ENCODE results near the gene LAMB3.

The LAMB3 gene

DNA sequence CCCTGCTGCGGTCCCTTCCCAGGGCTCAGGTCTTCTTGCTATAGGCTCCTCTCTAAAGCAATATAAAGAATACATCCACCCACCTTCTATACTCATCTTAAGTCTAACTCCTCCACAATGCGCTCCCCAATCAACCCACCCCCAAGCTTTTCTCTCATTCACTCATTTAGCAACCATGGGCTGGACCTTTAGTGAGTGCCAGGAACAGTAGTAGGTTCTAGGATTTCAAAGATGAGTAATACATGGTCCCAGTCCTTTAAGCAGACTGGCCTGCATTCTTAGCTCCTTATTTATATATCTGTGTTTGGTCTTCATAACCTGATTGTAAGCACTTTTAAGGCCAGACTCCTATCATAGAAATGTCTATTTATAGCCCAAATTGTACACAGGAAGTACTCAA, 62.8 kb downstream of the LAMB3 start:
- Histone ChIP-seq H3F3A (ENCODE audit: insufficient read depth) (no peaks in the 10 kb centered on the region), H3K36me3 (ENCODE audit: low read length) (no peaks in the 10 kb centered on the region), H3K79me2 (ENCODE audit: insufficient read depth, low read length) (no peaks in the 10 kb centered on the region), H4K20me1 (ENCODE audit: low read depth, low read length) (no peaks in the 10 kb centered on the region), H3K27ac (ENCODE audit: low read depth, low read length) (no peak overlapping the region), H3K4me3 (ENCODE audit: insufficient read depth, low read length, poor library complexity, severe bottlenecking) (no peak overlapping the region), H3K9ac (ENCODE audit: low read length) (no peak overlapping the region), H3K27me3 (ENCODE audit: low read length) (no peaks in the 10 kb centered on the region), H2AFZ (ENCODE audit: low read depth, low read length, severe bottlenecking) (no peak overlapping the region), H3K9me3 (ENCODE audit: insufficient read depth, low read length) (no peaks in the 10 kb centered on the region), H3K4me2 (ENCODE audit: low read depth, low read length, poor library complexity, severe bottlenecking) (no peak overlapping the region), H3K9me2 (replicated peaks; ENCODE audit: insufficient read depth, low read length) (no peaks in the 10 kb centered on the region)
- TF ChIP-seq, protein P1, sequence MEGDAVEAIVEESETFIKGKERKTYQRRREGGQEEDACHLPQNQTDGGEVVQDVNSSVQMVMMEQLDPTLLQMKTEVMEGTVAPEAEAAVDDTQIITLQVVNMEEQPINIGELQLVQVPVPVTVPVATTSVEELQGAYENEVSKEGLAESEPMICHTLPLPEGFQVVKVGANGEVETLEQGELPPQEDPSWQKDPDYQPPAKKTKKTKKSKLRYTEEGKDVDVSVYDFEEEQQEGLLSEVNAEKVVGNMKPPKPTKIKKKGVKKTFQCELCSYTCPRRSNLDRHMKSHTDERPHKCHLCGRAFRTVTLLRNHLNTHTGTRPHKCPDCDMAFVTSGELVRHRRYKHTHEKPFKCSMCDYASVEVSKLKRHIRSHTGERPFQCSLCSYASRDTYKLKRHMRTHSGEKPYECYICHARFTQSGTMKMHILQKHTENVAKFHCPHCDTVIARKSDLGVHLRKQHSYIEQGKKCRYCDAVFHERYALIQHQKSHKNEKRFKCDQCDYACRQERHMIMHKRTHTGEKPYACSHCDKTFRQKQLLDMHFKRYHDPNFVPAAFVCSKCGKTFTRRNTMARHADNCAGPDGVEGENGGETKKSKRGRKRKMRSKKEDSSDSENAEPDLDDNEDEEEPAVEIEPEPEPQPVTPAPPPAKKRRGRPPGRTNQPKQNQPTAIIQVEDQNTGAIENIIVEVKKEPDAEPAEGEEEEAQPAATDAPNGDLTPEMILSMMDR (IDR thresholded peaks at IDR 0.05; ENCODE audit: insufficient read depth, low read length, poor library complexity, severe bottlenecking): no peak
- TF ChIP-seq EZH2phosphoT487 (conservative IDR thresholded peaks at IDR 0.05; ENCODE audit: low read length): no peak

DNA sequence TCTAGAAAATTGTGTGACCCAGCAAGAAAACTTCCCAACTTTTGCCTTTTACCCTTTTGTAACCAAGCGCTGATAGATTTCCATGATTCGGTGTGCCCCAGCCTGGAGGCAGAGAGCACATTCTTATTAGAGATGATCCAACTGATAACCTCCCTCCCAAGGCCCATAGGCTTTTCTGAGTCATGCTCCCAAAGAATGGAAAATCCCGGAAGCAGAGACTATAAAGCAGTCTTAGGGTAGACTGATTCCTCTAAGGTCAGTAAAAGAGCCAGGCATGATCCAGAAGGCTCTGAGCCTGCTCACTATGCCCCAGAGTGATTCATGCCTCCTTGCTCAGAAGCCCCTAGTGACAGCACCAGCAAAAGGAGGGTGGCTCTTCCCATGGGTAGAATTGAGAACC, 64.4 kb downstream of the LAMB3 start:
- no peaks in the 10 kb centered on the region for H3K9me2 ChIP-seq (replicated peaks; ENCODE audit: insufficient read depth, low read length)
- H3K9me3 ChIP-seq (ENCODE audit: insufficient read depth, low read length): no peaks in the 10 kb centered on the region
- H4K20me1 ChIP-seq (ENCODE audit: low read depth, low read length): no peaks in the 10 kb centered on the region
- no peak overlapping the region for H3K9ac ChIP-seq (ENCODE audit: low read length)
- no peaks in the 10 kb centered on the region for H3K36me3 ChIP-seq (ENCODE audit: low read length)
- no peaks in the 10 kb centered on the region for H3F3A ChIP-seq (ENCODE audit: insufficient read depth)
- H3K27ac ChIP-seq (ENCODE audit: low read depth, low read length): no peak overlapping the region
- H3K4me3 ChIP-seq (ENCODE audit: insufficient read depth, low read length, poor library complexity, severe bottlenecking): no peak overlapping the region
- H2AFZ ChIP-seq (ENCODE audit: low read depth, low read length, severe bottlenecking): no peak overlapping the region
- no peak overlapping the region for H3K4me2 ChIP-seq (ENCODE audit: low read depth, low read length, poor library complexity, severe bottlenecking)
- no peaks in the 10 kb centered on the region for H3K27me3 ChIP-seq (ENCODE audit: low read length)
- no peaks in the 10 kb centered on the region for H3K79me2 ChIP-seq (ENCODE audit: insufficient read depth, low read length)
- TF ChIP-seq EZH2phosphoT487 (conservative IDR thresholded peaks at IDR 0.05; ENCODE audit: low read length): no peak
- TF ChIP-seq, protein P1 (IDR thresholded peaks at IDR 0.05; ENCODE audit: insufficient read depth, low read length, poor library complexity, severe bottlenecking): no peak

DNA sequence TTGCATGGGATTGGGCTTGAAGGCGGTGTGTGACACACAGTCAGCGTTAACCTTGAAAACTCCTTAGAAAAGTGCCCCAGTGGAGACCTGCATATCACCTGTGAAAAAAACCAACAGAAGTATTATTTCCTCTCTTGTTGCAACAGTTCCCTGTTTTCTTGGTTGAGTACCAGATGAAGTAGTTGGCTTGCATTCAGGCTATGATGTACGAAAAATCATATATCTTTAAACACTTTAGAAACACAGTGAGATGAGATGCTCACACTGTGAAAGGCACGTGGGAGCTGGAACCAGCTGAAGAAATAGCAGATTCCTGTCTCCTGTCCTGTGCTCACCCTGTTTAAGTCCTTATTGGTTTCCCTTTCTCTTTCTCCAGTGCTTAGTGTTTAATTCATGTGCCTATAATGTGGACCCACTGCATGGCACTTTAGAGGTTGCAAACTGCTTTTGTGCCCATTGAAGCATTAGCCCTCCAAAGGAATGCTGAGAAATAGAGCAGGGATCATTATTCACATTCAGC, 65.9 kb downstream of the LAMB3 start:
- H3K27me3 ChIP-seq (ENCODE audit: low read length): no peaks in the 10 kb centered on the region
- no peak overlapping the region for H3K9ac ChIP-seq (ENCODE audit: low read length)
- H3K27ac ChIP-seq (ENCODE audit: low read depth, low read length): no peak overlapping the region
- no peaks in the 10 kb centered on the region for H3F3A ChIP-seq (ENCODE audit: insufficient read depth)
- H3K4me2 ChIP-seq (ENCODE audit: low read depth, low read length, poor library complexity, severe bottlenecking): no peak overlapping the region
- H3K9me2 ChIP-seq (replicated peaks; ENCODE audit: insufficient read depth, low read length): no peaks in the 10 kb centered on the region
- no peaks in the 10 kb centered on the region for H3K36me3 ChIP-seq (ENCODE audit: low read length)
- TF ChIP-seq, protein P1 (IDR thresholded peaks at IDR 0.05; ENCODE audit: insufficient read depth, low read length, poor library complexity, severe bottlenecking): no peak
- no peak for TF ChIP-seq EZH2phosphoT487 (conservative IDR thresholded peaks at IDR 0.05; ENCODE audit: low read length)
- H3K4me3 ChIP-seq (ENCODE audit: insufficient read depth, low read length, poor library complexity, severe bottlenecking): no peak overlapping the region
- no peaks in the 10 kb centered on the region for H4K20me1 ChIP-seq (ENCODE audit: low read depth, low read length)
- no peaks in the 10 kb centered on the region for H3K79me2 ChIP-seq (ENCODE audit: insufficient read depth, low read length)
- H3K9me3 ChIP-seq (ENCODE audit: insufficient read depth, low read length): no peaks in the 10 kb centered on the region
- H2AFZ ChIP-seq (ENCODE audit: low read depth, low read length, severe bottlenecking): no peak overlapping the region

Data from SU-DHL-6 (cell line).